CD4-positive, alpha-beta T cell treated with Interleukin-6 for 4 hours (primary cell): ENCODE data around the gene SF3B3.
"Not testable (repeated sequence)": the region's sequence is repeated elsewhere in the genome, so short reads cannot be mapped to it uniquely, and the experiment has no call there.

ENCODE experiments used
- DNase-seq: peaks from one replicate; pipeline ENCODE4 v3.0.0-alpha.2; 2020; ENCODE audit warnings: mixed read lengths

SF3B3 gene

DNA sequence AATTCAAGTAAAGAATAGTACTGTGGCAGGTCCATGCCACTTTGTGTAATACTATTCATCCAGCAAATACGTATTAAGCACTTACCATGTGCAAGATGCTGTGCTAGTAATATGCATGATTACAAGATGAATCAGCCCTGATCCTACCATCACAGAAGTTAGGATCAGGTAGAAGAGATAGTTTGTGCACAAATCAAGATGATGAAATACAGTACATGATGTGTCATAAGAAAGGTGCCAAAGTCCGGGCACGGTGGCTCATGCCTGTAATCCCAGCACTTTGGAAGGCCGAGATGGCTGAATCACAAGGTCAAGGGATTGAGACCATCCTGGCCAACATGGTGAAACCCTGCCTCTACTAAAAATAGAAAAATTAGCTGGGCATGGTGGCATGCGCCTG, 11.2 kb upstream of the SF3B3 start:
- DNase-seq: no peak

DNA sequence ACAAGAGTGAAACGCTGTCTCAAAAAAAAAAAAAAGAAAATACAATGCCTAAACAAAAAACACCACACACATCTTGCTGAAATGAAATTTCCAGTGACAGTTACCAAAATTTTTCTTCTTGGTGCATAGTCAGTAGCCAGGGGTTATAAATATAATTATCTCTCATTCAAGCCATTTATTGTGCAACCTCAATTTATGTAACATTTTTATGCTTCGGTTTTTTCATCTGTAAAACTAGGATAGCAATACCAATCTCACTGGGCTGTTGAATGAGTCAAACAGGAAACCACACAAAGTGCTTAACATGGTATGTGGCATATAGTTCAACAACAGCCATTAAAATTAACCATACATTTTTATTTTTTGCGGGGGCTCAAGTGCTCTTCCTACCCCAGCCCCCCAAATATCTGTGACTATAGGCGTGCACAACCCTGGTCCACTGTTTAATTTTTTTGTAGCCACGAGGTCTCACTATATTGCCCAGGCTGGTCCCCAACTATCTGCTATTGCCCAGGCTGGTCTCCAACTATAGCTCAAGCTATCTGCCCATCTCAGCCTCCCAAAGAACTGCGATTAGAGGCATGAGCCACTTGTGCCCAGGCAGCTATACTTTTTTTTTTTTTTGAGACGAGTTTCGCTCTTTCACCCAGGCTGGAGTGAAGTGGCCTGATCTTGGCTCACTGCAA, 2.9 kb upstream of the SF3B3 start:
- DNase-seq: no peak

DNA sequence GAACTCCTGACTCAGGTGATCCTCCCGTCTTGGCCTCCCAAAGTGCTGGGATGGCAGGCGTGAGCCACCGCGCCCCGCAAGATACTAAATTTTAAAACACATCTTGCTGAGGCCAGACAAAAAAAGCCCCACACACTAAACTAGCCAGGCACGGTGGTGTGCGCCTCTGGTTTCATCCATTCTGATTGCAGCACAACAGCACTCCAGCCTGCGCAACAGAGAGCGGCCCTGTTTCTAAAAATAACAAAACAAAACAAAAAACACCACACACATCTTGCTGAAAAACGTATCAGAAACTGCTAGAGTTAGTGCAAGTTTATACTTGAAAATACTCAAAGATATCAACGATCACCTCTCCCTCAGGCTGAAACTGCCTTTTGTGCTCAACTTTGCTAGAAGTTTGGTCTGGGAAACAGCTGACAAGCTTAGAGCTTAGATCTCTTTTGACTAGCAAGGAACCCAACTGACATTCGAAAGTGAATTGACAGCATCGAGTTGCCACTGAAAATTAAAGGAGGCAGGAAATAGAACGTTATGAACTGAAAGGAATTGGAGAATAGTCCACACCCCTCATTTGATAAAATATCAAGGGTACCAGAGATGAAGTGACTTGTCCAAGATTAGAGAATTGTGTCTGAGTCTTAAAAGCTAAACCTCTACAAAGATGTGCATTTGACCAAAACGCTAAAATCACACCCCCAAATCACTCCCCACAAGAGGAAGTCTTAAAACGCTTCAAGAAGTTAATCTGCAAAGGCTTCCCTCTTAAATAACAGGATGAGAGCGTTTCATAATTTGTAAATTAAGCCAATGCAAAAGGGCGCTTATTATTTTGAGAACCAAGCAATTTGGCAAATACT, 1.2 kb upstream of the SF3B3 start:
- no peak for DNase-seq

DNA sequence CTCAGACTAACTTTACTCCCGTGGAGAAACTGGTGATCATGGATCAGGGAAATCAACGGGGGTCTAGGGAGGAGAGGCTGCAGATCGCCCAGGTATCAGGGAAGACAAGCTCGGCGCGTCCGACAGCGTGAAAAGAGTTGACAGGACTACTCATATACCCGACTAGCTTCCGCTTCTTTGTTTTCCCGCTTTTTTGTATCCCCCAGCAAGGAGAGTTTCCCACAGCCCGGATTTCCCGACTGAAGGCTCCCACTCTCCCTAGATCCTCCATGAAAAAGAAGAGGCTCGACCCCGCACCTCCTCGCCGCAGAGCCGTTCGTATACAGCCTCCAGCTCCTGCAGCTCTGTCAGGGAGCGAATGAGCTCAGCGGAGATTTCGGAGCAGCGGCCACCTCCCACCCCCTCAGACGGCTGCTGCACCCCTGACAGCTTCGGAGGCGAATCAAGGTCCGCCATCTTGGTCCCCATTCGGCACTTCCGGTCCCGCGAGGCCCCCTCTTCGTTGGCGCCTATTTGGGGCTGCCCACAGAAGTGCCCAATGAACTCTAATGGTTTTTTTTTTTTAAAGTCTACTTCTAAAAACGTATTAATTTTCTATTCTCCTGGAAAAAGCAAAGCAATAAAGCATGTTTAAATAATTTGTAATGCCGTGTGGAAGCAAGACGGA, 407 bp upstream of the SF3B3 start, which contains the start of gene COG4:
TSS of gene COG4 (minus strand) at position 479 of the 667 bp plus-strand sequence. CDS start at position 468, 11 bp downstream.
- DNase-seq: peak; percentile 92

DNA sequence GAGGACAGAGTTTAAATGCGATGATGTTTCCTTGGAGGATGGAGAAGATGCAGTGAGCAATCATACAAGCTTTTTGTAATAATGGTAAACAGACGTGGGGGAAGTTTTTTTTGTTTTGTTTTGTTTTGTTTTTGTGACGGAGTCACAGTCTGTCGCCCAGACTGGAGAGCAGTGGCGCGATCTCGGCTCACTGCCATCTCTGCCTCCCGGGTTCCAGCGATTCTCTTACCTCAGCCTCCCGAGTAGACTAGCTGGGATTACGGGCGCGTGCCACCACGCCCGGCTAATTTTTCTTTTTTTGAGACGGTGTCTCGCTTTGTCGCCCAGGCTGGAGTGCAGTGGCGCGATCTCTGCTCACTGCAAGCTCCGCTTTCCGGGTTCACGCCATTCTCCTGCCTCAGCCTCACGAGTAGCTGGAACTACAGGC, 796 bp downstream of the SF3B3 start:
- DNase-seq: not testable (repeated sequence)

DNA sequence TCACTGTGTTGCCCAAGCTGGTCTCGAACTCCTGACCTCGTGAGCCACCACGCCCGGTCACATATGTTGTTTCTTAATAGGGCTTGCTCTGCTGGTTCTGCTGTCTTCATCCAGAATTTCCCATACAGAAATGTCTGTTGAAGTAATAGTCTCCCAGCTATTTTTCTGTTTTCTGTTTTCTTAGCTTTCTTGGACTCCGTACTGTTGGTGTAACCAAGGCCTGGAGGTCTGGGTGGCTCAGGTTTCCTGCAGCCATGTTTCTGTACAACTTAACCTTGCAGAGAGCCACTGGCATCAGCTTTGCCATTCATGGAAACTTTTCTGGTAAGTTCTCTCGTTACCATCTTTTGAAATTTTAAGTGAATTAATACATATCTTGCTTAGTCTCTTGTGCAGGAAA, 2.8 kb downstream of the SF3B3 start:
- no peak for DNase-seq

DNA sequence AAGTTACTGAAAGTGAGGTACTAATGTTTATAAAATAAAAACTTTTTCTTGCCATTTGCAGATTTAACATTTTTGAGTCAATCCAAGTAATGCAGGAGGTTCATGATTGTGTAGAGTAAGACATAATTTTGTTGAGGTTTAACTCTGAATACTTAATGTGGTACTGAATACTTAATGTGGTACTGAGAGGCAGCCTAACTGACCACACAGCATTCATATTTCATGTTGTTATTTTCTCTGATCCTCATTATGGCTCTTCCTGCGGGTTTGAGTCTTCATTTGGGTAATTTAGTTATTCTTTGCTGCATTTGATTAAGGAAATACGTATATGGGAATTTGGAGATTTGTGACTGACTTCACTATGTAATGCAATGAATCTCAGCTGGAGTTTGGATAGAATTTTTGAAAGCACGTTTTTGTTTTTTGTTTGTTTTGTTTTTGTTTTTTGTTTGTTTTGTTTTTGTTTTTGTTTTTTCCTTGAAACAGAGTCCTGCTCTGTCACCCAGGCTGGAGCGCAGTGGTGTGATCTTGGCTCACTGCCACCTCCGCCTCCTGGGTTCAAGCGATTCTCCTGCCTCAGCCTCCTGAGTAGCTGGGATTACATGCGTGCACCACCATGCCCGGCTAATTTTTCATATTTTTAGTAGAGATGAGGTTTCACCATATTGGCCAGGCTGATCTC, 3.8 kb downstream of the SF3B3 start:
- no peak for DNase-seq

DNA sequence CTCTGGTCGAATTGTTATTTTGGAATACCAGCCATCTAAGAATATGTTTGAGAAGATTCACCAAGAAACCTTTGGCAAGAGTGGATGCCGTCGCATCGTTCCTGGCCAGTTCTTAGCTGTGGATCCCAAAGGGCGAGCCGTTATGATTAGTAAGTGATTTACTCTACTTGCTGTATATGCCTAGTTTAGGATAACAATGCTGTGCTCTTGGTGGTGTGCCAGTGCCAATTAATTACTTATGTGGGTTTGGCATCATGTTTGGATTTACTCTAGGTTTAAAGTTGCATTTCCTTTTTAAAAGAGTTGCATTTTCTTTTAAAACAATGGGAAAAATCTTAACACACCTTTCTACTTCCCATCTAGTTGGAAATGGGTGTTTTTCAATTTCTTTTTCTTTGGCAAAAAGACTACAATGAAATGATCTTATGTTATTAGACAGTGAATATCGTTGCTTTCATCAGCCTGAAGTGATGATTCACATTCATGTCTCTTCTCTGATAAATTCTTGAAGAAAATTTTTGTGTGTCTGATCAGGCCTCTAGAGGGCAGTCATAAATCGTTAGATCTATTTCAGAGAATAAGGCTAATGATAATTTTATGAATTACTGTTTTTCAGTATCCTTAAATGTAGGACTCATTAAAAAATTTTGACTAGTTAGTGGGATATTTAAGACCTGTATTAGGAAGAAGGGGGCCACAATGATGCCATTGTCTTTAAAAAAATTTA, 5.6 kb downstream of the SF3B3 start:
- no peak for DNase-seq

DNA sequence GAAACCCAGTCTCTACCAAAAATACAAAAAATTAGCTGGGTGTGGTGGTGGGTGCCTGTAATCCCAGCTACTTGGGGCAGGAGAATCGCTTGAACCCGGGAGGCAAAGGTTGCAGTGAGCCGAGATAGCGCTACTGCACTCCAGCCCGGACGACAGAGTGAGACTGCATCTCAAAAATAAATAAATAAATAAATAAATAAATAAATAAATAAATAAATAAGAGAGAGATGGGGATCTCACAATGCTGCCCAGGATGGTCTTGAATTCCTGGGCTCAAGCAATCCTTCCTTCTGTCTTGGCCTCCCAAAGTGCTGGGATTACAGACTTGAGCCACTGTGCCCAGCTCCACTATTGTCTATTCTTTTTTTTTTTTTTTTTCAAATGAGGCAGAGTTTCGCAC, 6.3 kb downstream of the SF3B3 start:
- DNase-seq: not testable (repeated sequence)

DNA sequence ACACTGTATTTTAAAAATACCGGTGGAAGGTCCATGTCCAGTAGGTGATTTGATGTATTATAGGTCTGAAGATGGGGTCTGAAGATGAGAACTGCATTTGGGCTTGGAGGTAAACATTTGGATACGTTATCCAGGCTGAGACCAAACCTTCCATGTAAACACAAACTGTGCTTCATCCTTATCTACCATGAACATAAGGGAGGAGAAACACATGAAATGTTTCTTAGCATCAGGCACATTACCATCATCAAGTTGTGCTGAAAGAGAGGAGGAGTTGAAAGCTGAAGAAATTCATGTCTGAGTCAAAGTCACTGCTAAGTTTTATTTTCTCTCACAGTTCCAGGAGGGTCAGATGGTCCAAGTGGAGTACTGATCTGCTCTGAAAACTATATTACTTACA, 11.4 kb downstream of the SF3B3 start:
- DNase-seq: no peak

DNA sequence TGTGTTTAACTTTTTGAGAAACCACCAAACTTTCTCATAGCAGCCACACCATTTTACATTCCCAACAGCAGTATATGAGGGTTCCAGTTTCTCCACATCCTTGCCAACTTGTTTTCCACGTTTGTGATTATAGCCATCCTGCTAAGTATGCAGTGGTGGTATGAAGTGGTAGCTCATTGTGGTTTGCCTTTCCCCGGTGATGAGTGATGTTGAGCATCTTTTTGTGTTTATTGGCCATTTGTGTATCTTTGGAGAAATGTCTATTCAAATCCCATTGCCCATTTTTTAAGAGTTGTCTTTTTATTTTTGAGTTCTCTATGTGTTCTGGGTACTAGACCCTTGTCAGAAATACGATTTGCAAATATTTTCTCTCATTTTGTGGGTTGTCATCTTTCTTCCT, 17.4 kb downstream of the SF3B3 start:
- no peak for DNase-seq

DNA sequence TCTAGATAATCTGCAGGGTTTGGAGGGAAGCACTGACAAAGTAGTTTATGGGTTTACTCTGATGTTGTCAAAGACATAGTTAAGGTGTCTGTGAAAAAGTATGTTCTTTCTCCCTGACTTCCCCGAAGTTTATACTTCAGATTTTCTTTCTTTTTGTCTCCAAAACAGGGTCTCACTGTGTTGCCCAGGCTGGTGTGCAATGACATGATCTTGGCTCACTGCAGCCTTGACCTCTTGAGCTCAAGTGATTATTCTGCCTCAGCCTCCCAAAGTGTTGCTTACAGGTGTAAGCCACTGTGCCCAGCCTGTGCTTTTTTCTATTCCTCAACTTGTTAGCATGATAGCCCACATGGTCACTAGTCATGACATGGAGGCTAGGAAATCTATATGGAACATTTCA, 20.9 kb downstream of the SF3B3 start:
- DNase-seq: no peak

DNA sequence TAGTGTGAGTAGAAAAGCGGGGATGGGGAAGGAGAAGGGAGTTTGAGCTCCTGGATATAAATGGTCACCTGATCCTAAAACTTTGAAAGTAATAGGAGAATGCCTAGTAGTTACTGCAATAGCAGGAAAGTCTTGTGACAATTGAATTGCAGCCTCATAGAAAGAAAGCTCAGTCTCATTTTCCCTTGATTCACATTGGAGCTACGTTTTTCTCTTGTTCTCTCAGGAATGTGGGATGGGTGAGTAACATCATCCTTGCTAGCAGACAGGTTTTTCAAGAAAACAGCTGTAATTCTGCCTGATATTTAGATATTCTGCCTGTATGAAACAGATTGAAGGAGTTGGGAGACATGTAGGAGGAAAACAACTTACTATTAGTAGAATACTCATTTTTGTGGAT, 25.3 kb downstream of the SF3B3 start:
- no peak for DNase-seq

DNA sequence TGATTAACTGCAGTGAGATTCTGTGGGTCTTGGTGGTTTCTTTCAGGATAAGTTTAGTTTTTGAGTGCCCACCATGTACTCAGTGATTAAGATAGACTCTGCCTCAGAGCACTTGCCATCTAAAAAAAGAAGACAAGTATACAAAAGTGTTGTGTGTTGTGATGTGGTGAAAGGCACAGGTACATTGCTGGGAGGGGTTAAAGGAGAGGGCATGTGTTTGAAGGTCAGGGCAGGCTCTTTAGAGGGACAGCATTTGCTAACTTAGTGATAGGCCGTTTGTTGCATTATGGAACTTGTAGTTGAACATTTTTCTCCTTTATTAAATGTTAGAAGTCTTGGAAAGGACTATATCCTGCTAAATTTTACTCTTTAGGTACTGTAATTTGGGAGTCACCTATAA, 26.5 kb downstream of the SF3B3 start:
- DNase-seq: no peak

DNA sequence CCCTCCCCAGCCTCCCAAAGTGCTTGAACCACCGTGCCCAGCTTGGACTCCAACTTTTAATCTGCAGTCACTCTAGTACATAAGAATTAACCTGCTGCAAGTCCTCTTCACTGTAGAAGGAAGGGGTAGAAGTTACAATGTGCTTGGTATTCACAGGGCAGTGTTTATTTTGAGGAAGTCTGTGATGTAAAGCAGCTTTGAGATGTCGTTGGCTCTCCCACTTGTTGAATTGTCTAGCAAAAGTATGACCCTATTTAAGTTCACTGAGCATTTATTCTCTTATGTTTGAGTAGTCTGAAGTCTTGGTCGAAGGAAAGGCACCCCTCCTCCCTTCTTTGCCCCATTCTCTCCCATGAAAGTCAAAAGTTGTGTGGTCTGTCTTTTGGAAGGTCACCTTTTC, 28.2 kb downstream of the SF3B3 start:
- no peak for DNase-seq

DNA sequence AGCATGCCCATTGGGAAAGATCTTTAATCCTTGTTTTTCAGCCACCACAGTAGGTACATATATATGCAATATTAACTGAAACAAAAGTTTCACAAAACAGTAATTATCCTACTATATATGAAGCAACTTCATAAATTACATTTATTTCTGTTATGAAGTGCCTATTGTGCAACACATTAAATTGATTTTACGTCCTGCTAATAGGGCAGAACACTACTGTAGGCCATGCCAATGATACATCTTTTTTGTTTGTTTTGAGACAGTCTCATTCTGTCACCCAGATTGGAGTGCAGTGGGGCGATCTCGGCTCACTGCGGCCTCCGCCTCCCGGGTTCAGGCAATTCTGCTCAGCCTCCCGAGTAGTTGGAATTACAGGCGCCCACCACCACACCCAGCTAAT, 29.1 kb downstream of the SF3B3 start:
- no peak for DNase-seq

DNA sequence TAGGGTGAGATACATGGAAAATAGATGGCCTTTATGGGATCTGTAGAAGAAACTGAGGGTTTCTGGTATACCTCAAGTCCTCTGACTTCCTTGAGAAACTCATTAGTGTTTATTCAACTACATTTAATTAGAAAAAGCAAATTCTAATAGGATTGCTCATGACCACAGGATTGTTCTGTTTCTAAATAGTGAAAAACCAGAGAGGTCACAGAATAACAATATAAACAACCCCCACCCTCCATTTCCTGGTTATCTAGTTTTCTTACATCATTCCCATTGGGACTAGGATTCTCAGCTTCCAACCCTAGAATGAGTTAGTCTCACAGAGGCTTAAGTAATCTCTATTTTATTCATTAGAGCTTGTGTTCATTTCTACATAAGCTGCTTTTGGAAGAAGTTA, 30.0 kb downstream of the SF3B3 start:
- no peak for DNase-seq

DNA sequence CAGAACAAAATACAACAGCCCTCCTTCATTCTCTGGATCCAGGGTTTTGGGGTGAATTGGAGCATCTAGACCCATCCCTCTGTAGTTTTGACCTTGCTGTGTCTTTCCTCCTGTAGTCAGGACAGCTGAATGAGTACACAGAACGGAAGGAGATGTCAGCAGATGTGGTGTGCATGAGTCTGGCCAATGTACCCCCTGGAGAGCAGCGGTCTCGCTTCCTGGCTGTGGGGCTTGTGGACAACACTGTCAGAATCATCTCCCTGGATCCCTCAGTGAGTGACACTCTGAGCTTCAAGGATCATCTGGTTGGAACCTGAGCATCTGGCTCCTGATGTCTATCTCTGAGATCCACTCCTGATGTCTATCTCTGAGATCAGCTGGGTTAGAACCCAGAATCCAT, 32.4 kb downstream of the SF3B3 start:
- no peak for DNase-seq

DNA sequence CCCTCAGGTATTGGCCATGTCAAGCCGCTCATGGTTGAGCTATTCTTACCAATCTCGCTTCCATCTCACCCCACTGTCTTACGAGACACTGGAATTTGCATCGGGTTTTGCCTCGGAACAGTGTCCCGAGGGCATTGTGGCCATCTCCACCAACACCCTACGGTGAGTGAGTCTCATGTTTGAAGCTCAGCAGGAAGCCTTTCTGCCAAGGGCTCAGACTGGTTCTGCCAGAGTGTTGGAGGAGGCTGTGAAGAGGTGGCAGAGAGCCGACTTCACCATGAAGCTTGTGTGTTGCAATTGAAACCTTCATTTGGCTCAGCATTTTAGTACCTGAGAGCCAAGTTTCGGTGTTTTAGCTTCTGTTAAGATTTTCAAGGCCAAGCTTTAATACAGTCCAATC, 38.0 kb downstream of the SF3B3 start:
- no peak for DNase-seq

DNA sequence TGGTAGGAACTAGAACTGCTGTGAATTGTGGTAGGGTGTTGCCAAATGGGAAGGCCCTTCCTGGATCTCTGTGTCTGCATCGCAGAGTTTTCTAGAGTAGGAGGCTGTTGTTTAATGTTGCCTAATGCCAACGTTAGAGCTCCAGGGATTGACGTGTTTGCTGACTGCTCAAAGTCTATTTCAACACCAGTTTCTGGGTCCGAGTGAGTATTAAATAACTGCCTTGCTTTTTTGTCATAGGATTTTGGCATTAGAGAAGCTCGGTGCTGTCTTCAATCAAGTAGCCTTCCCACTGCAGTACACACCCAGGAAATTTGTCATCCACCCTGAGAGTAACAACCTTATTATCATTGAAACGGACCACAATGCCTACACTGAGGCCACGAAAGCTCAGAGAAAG, 40.0 kb downstream of the SF3B3 start:
- DNase-seq: no peak

DNA sequence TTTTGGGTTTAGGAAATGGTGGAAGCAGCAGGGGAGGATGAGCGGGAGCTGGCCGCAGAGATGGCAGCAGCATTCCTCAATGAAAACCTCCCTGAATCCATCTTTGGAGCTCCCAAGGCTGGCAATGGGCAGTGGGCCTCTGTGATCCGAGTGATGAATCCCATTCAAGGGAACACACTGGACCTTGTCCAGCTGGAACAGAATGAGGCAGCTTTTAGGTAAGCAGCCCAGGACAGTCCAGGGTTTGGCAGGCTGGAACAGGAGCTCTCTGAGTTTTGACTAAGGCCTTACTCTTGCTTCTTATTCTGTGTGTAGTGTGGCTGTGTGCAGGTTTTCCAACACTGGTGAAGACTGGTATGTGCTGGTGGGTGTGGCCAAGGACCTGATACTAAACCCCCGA, 41.4 kb downstream of the SF3B3 start:
- DNase-seq: no peak

DNA sequence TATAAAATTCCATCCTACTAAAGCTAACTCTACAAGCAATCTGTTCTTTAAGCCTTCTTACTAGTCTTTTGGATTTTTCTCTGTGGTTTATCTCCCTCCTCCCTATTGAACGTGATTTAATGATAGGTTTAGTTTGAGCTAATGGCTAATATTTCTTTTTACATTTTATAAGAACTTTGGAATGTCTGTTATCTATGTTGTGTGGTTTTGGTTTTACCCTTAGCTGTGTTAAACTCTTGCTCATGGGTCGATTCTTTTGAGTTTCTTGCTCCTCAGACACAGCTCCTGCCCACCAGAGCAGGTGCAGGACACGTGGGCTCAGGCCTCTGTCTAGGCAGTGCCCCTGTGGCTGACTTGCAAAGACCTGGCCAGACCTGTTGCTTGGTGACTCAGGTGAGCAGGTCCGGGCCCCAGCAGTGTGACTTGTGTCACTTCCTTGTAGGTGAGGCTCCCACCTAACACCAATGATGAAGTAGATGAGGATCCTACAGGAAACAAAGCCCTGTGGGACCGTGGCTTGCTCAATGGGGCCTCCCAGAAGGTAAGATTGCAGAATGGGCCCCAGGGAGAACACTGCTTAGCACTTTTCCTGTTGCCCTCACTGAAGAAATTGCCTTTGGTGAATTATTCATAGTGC, 45.1 kb downstream of the SF3B3 start:
- no peak for DNase-seq
